IPS DF 19.7 (cell line): ENCODE data around the gene PPFIBP2.
"Not testable (repeated sequence)": the region's sequence is repeated elsewhere in the genome, so short reads cannot be mapped to it uniquely, and the experiment has no call there.

Experiments
- DNase-seq: peaks from one replicate; pipeline ENCODE4 v3.0.0-alpha.2; 2013; ENCODE audit warnings: low read depth, low spot score

The PPFIBP2 gene

DNA sequence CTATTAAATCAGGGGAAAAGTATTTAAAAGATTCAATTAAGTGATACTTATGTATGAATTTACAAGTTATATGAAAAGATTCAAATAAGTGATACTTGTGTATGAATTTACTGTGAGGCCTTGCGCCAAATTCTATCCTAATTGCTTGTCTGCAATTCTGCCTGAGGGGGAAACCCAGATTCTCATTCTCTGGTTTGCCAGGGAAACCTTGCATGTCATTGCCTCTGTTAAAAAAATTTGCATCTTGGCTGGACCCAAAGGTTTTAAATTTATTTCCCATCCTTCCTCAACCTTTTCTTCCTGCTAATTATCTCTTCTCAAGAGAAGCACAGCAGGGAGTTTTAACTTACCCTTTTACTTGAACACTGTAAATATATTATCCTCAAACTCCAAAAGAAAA, 14.7 kb upstream of the PPFIBP2 start:
- DNase-seq, result no peak

DNA sequence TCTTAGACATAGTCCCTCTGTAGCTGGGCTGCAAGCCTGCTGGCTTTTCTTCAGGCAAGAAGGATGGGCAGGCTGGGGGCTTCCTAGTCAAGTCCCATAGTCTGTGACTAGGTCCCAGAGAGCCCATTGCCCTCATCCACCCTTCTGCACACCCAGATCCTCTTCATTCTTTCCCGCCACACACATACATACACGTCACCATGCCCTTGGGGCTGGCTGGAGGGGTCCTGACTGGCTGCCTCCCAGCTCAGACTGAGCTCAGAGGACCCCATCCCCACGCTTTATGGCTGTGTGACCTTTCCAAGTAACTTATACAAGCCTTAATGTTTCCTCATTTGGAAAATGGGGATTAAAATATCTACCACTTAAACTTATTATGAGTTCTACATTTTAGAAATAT, 13.5 kb upstream of the PPFIBP2 start:
- DNase-seq, result no peak

DNA sequence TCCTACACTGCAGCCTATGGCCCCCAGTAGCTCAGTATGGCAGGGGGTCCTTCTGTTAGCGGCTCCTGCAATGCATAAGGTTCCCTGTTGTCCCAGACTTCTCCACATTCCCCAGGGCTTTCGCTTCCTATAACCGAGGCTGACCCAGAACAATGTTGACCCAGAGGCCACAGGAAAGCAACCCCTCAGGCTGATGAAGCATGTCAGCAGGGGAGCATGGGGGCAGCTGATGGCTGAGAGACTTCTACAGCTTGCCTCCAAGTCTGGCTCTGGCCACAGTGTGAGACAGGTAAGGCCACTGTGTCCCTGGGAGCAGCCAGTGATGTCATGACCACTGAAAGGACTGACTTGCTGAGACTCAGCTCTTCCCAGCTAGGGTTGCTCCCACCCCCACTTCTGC, 12.5 kb upstream of the PPFIBP2 start:
- no peak for DNase-seq

DNA sequence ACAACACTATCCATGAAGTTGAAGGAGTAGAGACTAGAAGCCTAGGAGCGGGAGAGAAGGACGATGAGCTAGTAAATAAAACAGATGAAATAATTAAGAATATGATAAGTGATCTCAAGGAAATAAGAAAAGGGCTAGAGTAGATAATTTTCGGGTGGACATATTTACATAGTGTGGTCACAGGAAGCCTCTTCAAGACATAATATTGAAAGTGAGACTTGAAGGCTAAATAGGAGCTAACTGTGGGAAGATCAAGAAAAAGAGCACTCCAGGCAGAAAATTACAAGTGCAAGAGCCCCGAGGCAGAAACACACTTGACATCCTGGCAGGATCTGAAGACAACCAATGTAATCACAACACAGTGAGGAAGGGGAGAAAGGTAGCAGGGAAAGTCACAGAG, 11.9 kb upstream of the PPFIBP2 start:
- no peak for DNase-seq

DNA sequence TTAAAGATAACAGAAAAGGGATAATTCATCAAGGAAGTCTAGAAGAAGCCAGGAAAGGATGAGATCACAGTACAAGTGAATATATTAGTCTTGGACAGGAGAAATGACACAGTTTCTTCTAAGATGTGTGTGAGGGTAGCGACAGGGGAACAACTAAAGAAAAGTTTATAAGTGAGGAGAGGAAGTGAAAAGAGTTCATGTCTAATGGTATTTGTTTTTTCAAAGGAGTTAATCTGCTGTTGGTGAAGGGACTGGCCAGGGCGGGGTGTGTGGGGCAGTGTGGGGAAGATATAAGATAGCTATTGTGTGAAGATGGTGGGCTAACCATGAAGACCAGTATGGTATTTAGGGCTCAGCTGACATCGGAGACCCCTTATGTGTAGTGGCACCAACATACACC, 7.6 kb upstream of the PPFIBP2 start:
- no peak for DNase-seq

DNA sequence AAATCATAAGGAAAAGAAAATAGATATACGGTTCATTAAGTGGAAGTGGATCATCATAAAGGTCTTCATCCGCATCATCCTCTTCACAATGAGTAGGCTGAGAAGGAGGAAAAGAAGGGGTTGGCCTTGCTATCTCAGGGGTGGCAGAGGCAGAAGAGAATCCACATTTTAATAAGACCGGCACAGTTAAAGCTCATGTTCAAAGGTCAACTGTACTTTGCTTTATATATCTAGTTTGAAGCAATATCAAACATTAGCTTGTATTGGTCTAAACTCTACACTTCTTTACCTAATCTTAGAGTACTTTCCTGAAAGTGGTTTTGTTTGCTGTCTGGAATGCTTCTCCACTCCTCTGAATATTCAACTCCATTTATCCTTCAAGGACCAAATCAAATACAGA, 5.7 kb upstream of the PPFIBP2 start:
- no peak for DNase-seq

DNA sequence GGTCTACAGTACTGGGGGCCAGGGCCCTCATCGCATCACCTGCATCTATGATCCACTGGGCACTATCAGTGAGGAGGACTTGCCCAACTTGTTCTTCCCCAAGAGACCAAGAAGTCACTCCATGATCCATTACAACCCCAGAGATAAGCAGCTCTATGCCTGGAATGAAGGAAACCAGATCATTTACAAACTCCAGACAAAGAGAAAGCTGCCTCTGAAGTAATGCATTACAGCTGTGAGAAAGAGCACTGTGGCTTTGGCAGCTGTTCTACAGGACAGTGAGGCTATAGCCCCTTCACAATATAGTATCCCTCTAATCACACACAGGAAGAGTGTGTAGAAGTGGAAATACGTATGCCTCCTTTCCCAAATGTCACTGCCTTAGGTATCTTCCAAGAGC, 3.8 kb upstream of the PPFIBP2 start:
- DNase-seq, result no peak

DNA sequence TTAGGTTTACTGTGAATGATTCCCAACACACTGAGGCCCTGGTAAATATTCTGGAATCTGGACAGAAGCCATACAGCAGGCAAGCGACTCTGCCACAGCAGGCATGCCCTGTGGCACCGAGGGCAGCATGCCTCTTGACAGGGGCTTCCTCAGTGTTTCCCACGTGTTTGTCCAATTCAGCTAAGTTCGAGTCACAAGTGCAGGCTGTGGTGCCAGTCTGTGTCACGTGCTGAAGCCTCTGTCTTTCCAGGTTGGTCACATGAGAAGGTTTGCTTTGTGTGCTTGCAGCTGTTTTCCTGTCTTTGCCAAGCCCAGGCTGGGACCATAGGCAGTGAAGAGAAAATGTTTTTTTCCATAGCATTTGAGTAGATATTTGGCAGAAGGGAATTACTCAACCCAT, 2.4 kb upstream of the PPFIBP2 start:
- no peak for DNase-seq

DNA sequence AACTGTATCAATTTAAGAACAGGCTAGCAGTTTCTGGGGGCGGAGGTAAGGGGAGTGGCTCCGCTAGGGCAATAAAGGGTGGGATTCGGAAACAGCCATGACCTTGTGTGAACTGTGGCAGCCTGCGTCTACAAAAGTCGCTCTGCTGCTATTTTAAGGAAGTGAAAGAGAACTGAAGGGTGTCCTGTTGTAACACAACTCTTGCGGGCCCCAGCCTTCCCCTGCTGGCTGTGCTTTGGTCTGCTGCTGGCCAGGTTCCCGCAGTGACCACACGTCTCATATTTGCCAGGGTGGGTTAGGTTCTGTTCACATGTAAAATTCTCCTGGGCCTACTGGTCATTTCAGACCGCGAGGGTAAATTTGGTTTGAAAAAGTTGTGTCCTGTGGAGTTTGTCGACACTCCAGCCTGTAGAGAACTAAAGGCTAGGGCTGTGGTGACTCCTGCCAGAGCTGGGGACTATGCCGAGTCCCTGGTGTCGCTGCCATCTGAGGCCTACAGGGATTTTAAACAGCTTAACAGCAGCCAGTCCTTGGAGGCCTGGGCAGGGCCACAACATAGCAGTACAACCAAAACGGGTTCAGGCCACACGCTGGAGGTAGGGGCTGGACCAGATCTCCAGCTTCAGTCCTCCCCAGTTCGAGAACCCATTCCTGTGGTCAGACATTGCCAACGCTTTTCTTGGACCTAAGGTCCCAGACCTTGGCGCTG, 1.1 kb upstream of the PPFIBP2 start:
- no peak for DNase-seq

DNA sequence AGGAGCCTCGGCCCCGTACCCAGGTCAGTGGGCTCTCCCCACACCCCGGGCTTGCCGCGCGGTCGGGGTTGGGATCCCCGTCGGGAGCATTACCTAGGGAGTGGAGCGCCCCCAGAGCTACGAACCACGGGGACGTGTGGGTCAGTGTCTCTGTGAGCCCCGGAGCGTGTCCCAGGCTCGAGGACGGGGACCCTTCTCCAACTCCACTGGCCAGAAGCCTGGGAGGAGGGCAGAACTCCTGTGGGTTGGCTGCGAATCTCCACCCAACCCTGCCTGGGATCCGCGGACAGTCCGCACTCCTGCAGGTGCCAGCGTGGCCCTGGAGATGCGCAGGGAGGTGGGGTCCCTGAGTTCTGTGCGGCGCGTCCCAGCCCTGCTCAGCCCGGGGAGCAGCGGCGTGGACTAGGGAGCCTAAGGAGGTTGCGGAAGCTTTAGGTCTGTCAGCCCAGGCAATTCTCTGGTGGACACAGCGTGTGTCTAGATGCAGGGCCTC, 346 bp downstream of the PPFIBP2 start:
- DNase-seq, result no peak

DNA sequence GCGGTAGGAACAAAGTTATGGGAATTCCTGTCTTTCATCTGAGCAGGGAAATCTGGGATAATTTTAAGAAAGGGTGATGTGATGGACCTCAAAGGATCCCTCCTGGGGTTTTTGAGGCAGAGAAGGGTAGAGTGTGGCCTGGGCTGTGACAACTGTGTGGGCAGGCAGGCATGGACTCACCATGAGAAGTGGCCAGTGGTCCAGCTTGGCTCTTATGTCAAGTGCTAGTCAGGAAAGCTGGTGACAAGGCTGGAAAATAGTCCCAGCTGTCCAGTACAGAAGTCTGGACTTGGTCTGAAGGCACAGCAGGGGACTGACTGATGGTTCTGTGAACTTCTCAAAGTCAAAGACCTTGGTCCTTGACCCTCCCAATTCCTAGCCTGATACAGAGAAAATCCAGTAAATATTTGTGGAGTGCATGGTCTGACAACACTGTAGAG, 1.7 kb downstream of the PPFIBP2 start:
- no peak for DNase-seq

DNA sequence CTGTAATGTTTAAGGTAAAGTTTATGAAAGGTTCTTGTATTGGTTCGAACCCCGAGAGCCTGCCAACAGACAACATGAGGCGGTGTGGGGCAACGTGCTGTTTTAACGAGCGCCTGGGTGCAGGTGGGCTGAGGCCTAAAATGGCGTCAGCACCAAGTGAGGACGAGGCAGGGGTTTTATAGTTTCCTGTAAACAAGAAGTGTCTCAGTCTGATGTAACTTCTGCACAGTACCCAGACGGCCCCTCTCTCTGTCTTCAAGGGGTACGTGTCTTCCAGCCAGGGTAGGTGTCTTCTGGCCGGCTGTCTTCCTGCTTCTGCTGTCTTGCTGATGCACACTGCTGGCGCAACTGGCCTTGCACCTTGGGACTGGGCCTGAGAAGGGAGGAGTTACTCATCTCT, 2.7 kb downstream of the PPFIBP2 start:
- no peak for DNase-seq

DNA sequence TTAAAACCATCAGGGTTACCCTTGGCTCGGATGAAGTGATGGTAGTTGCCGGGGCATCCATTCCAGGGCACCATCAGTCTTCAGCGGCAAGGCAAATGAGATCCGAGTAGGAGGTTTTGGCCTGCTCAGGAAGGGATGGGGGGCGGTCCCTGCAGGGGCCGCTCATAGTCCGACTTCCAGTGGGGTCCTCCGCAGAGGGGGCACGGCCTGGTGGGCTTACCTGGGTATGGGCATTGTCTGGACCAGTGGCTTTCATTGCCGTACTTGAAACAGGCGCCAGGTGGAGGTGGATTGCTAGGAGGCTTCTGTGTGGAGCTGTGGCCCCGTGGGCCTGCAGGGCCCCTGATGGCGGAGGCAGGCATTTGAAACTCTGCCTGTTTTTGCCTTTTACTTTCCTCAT, 3.9 kb downstream of the PPFIBP2 start:
- not testable (repeated sequence) for DNase-seq

DNA sequence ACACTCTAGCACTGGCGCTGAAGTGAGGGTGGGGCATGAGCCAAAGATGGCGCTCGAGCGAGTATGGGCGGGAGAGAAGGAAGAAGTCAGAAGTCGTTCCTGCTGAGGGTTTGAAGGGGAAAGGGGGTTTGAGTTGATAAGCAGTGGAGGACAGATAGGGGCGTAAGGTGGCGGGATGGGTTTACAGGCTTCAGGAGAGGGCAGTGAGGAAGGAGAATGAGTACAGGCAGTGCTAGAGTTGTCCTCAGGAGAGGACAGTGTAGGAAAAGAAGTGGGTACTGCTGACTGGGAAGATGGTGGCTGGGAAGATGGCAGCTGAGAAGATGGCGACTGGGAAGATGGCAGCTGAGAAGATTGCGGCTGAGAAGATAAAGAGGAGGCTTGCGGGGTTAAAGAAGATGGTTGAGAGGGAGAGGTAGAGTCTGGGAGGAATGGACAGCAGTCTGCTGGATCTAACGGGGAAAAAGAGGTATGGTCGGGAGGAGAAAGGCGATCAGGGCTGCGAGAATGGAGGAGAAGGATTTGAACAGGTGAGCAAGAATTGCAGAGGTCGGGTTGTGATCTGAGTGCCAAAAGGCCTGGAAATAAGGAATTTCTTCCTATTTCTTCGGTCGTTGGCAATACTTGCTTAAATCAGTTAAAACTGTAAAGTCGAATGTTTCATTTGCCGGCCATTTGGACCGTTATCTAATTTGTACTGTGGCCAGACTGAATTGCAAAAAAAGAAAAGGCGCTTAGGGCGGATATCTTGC, 5.2 kb downstream of the PPFIBP2 start:
- DNase-seq, result no peak

DNA sequence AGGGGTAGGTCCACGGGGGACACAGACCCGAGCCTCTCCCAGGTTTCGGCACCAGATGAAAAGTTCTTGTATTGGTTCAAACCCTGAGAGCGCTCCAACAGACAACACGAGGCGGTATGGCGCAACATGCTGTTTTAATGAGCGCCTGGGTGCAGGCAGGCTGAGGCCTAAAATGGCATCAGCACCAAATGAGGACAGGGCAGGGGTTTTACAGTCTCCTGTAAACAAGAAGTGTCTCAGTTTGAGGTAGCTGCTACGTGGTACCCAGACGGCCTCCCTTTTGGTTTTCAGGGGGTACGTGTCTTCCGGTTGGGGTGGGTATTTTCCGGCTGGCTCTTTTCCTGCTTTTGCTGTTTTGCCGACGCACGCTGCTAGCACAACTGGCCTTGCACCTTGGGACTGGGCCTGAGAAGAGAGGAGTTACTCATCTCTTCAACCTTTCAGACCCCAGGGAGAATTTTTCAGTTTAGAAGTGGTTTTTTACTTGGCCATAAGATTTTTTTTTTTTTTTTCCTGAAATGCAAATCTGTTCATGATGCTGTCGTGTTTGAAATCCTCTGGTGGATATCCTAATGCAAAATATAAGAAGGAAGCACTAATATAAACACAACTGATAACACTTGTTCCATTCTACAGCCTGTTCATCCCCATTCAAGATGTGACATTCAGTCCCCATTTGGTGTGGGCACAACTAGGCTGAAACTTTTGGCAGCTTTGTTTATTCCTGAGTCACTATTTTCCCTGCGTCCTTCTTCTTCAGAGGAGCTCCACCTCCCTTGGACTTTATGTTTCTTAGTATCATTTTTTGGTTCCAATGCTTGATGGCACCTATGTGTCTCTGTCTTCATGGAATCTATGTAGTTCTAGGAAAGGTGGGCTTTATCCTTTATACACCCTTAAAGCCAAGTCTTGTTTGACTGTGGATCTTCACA, 6.5 kb downstream of the PPFIBP2 start:
- DNase-seq, result no peak

DNA sequence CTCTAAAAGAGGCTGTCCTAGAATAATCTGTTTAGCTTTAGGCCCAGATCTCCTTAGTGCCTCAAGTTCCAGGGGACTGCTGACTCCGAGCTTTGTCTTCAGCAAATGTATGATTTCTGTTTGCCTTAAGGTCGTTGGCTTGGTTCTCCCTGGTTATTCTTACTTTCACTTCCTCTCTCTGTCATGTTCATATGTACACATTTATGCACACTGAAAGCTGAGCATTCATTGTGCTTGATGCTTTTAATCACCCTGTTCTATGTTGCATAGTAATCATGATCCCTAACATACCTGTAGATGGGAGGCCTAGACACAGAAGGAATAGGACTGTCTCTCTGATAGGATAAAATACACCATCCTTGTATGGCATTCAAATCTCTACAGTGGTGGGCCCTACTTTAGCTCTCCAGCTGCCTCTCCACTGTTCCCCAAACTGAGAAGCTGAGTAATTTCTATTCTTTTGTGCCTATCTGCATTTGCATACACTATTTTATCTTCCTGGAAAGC, 7.2 kb downstream of the PPFIBP2 start:
- DNase-seq, result no peak

DNA sequence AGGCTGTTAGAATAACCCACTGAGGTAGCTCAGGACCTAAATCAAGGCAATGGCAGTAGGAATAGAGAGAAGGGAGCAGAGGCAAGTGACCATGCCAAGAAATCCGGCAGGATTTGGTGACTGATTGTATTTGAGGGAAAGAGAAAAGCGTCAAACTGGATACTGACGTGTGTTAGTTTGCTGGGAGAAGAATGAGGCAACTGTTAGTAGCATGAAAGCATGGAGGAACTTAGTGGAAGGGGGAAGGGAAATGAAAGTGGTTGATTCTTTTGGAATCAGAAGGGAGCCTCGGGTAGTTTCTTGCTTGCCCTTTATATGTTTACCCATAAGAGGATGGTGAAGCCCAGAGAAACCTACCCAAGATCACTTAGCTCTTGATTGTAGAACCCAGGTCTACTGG, 8.3 kb downstream of the PPFIBP2 start:
- no peak for DNase-seq

DNA sequence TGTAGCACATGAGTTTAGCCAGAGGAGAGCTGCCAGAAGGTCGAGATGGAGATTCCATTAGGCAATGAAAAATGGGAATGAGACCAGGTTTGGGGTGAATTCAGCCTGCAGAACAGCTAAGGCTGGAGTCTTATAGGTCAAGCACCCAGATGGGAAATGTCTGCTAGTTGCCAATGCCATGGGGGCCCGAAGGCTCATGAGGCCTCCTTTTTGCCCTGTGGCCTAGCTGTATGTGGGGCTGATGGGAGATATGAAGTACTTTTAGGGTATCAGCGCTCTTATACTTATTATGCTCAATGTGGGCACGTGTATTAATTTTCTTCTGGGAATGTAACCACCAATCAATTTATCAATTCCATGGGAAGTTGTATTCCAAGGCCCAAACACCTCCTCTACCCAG, 8.7 kb downstream of the PPFIBP2 start:
- DNase-seq, result no peak

DNA sequence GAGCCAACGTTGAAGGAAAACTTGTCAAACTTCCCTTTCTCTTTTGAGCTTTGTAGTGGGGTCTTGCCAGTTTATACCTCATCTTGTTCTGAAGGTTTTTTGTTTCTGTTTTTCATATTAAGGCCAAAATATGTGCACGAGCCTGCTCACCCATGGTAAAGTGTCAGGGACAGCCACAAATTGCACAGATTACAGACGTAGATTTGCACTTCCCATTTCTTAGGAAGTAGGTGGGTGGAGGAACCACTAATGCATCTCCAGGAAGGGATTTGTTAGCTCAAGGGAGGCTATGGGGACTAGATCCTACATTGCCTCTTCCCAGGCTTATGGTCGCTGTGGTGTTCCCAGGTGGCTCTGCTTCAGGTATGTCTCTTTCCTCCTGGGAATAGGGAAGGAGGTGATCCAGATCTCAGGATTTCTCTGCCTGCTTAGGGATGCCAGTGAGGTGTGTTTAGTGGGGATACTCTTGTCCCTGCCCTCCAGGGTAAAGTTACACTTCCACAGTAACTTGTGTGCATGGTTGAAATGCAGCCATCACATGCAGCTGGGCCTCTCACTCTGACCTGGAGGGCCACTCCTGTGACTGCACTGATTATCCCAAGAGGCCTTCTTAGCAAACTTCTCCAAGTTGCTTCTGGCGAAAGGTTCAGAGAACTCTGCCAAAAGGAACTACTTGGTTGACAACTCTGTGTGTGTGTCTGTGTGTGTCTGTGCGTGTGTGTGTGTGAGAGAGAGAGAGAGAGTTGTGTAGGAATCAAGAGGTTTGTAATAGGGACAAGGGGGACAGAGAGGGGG, 9.8 kb downstream of the PPFIBP2 start:
- no peak for DNase-seq

DNA sequence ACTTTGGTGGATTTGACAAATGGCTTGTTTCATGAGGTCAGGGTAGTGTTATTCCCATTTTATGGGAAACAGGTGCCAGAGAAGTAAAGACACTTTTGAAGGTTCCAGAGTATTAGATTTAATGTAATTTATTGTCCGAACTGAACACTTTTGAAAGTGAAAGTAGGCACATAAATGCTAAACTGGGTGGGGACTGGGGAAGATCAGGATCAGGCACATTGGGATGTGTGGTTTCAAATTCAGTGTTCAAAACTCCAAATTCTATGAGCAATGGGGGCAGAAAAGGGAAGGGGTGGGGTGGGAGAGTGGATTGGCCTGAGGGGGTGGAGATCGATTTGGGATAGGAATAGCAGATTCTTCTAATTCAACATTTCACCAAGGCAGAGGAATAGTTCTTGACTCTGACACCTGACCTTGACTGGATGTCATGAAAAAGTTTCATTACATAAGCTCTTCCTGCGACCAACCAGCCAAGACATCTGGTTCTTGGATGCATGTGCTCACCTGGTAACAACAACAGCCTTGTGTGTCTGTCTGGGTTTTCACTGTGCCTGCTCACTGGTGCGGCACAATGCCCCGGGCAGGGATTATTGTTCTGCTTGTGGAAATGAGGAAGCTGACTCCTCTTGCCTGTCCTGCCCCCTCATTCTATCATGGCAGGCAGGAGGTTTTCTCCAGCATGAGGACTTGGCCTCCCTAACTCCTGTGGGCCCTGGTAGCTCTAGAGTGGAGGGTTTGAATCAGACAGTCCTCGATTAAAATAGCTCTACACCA, 10.8 kb downstream of the PPFIBP2 start:
- no peak for DNase-seq
